Stomach (tissue), 4 donors: ENCODE results near the gene PARD3.

ENCODE experiments used
- CTCF ChIP-seq, 7 experiments: fragments of 450-650 bp in 4 of 7; fragments of 200-600 bp in 3 of 7; sonication (generic) in 3 of 7; IDR thresholded peaks; one replicate each; pipeline ENCODE4 v1.5.1; 2016 to 2019; ENCODE audit warnings: antibody characterized with exemption in 7 of 7, control low read depth in 2 of 7, mild to moderate bottlenecking in 1 of 7
- EP300 ChIP-seq: sonication (generic); formaldehyde crosslinking; IDR thresholded peaks from one replicate; pipeline ENCODE4 v1.6.1; 2017; ENCODE audit warnings: antibody characterized with exemption
- POLR2A ChIP-seq, 4 donors: fragments of 450-650 bp; IDR thresholded peaks; one replicate each; pipeline ENCODE4 v1.6.1; 2016; ENCODE audit warnings: antibody characterized with exemption in 4 of 4, control low read depth in 2 of 4, mild to moderate bottlenecking in 1 of 4, moderate library complexity in 1 of 4
- POLR2AphosphoS5 ChIP-seq, 3 donors: sonication (generic); formaldehyde crosslinking; IDR thresholded peaks; one replicate each; pipeline ENCODE4 v1.6.1; 2016; ENCODE audit warnings: antibody characterized with exemption in 3 of 3

GRCh38 chr10:34187201-34187600 lies 627.9 kb downstream of the PARD3 start:
- TF ChIP-seq CTCF (IDR thresholded peaks at IDR 0.05): no peak
- TF ChIP-seq POLR2AphosphoS5 (IDR thresholded peaks at IDR 0.05): no peak
- no peak for TF ChIP-seq POLR2A (IDR thresholded peaks at IDR 0.05)
- TF ChIP-seq EP300: no peak
